Activated T-cell treated with anti-CD3 and anti-CD28 coated beads for 1 hour (primary cell): ENCODE data around the gene UNC5A.

Experiments used
- DNase-seq: peaks from one replicate; pipeline ENCODE4 v3.0.0-alpha.2; 2020; ENCODE audit warnings: low read depth

Gene UNC5A

DNA sequence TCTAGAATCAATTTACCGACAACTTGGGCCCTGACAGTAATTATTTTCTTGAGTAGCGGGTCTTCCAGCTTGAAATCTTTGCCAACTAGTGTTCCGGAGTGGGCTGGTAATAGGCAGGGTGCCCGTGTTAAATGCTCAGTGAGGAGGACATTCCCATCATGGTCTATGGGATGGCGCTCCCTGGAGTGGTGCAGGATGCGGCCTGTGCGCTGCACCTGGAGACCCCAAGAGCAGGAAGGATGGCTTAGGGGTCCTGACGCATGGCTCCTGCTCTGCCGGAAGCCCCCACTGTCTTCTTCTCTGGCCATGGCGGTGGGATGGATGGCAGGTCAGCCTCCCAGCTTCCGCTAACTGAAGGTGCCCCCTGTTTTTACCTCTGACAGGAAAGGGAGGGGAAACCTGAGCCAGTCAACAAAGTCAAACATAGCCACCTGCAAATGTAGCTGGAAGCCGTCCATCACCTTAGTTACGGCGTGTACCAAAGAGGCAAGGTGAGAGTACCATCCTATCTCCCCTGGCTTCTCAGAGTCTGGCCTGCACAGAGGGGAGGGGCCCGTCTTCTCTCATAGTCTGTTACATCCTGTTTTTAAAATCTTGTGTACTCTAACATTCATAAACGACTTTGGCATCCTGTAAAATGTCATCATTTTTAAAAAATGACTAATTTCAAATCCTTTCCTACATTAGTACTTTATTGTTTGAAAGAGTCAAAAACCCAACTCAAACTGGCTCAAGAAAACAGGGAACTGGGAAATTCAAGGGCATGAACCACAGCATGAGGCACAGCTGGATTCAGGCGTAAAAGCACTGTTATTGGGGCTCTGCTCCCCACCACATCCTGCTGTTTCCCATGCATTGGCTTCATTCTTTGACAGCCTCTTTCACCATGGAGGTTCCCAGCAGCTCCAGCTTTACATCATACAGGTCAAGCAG is 28.5 kb upstream of the UNC5A start:
- DNase-seq, result no peak

DNA sequence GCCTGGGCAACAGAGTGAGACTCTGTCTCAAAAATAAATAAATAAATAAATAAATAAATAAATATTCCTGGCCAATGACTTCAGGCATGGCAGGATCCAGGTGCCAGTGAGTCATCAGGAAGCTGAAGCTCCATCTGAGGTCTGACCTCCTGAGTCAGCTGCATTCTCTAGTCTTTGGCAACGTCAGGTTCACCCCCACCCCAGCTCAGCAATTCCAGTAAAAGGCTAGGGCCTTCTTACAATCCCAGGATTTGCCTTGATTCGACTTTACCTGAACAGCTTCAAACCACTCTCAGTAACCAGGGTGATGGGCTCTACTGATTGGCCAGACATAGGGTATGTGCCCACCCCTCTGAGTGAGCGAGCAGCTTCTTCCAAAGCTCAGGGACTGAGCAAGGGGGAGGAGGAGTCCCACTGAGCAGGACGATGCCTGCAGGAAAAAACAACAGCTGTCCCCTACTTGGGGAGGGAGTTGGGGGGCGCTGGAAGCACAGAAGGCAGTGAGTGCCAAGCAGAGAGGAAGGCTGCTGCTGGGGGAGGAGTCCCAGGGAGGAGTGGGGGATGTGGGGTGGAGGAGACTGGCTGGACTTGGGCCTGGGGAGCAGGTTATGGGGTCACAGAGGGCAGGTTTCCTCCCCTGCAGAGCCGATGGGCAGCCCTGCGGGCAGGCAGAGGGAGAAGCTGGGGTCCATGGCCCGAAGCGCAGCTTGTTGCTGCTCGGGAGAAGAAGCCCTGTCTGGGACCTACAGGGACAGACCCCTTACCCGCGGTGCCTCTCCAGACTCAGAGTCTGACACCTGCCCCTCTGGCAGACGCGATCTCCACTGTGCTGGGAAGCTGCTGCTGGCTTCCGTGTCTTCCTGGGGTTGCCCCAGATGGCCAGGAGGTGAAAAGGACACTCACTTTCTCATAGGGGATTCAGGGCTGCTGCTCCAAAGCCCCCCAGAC is 25.9 kb upstream of the UNC5A start:
- DNase-seq, result no peak

DNA sequence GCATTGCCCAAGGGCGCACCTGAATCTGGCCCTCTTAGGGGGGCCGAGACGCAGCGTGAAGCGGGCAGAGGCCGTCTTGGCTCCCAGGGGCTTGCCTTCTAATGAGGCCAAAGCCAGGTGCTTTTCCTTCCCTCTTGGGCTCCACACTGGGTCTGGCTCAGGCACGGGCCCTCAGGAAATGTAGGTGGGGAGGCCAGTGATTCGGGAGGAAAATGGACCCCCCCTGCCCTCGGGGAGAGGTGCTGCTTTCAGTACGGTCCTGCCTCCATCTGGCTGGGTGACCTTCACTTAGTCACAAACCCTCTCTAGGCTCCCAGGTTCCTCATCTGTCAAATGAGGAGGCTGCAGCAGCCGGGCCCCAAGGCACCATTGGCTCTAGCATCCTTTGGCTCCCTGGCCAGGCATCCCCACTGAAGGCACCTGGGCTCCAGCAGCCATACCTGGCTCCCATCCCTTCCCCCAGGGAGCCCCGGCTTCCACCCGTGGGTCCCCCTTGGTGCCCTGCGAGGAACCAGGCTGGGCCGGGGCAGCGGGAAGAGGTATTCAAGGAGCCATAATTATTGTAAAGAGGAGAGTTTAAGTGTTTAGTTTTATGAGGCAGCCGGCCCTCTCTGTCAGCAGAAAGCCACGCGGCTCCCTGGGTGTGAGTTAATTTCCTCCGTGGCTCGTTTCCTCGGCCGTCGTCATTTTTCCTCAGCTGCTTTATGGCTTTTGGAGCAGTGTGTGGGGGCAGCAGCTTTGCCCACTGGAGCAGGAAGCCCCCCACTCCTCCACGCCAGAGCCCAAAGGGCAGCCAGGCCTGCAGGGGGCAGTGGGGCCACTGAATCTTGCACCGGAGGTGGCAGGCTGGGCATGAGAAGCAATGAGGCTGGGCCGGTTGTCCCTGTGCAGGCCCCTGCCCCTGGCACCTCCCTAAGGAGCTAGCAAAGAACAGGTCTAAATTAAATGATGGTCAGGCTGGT is 24.9 kb upstream of the UNC5A start:
- DNase-seq, result no peak

DNA sequence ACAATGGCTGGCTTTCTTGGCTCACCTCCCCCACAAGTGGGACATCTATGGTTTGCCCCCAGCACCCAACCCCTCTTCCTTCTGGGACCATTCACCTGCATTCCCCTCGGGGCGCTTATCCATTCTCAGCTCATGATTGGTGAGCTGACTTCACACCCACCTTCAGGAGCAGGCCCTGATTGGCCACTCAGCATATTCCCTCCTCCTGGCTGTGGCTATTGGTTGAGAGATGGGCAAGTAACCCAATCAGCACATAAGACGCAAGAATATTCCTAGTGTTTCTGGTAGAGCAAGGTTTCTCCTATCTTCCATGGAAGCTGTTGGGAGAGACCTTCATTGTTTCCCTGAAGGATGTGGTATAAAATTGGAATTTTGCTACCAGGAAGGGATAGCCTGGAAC is 22.7 kb upstream of the UNC5A start:
- DNase-seq, result no peak

DNA sequence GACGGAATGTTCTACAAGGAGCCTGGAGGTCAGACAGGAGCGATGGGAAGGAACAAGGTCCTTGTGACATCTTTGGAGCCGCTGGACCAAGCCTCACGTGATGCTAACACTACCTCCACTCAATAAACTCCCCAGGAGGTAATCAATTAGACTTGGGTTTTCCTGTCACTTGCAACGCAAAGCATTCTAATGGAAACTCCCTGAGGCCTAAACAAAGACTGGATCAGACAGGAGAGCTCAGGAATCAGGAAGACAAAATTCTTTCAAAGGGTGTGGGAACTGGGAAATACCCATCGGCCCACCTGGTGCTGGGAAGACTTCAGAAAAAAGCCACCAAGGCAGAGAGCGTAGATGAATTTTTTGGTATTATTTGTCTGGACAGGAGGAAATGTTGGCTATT is 22.3 kb upstream of the UNC5A start:
- DNase-seq, result no peak

DNA sequence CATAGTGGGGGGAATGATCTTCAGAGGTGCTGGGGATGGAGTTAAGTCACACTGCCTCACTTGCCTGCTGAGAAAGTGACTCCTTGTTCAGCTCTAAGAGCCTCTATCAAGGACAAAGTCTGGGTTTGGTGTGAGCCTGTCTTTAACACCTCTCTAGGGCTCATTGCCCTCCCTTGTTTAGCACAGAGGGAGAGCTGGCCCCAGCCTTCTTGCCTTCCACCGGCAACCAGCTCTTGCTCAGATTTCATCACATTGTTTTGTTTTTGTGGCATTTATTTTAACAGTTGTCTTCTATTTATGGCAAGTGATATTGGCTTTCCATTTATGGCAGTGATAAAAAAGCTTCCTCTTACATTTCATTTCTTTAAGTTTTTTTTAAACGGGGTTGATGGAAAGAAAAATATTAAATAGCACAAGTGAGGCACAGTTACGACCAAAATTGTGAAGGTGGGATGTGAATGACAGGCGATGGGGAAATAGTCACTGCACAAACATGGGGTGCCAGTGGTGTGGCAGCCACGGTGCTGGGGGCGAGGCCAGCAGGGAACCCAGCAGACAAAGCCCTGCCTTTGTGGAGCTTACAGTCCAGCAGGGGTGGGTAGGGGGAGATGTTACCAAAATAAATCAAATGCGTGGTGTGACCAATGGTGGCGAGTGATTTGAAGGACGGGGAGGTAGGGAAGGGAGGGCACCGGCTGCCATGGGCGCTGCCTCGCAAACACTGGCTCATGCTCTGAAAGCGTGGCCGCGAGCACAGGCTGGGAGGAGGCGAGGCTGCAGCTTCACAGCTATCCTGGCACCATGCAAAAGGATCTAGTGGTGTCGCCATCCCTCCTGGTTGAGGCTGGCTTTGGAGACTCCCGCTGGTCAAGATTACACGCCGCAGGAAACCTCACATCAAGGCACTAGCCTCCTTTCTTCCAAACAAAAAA is 21.2 kb upstream of the UNC5A start:
- no peak for DNase-seq

DNA sequence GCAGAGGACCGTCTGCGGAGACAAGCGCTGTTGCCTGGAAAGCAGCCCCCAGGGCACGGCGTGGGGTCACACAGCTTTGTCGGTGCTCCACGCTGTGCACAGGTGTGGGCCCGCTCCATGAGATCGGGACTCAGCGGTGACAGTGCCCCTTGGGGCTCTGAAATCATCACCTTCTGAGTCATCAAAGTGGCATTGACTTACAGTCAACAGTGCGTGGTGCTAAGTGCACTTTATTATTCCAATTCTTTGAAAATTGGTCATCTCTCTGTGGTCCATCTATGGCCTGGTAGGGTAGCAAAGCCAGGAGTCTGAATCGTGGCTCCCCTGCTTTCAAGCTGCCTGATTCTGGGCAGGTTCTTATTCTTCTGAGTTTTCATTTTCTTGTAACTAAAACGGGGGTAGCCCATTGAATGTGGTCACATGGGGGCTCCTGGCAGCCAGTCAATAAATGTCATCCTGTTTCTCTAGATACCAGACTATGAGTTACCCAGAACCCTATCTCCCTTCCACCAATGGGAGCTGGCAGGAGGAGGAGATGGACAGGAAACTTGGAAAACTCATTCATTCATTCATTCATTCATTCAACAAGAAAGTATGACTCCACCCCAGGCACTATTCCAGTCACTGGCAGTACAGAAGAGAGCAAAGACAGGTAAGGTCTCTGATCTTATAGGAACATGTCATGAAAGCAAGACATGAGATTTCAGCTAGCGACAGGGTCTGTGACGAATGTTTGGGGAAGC is 20.3 kb upstream of the UNC5A start:
- no peak for DNase-seq

DNA sequence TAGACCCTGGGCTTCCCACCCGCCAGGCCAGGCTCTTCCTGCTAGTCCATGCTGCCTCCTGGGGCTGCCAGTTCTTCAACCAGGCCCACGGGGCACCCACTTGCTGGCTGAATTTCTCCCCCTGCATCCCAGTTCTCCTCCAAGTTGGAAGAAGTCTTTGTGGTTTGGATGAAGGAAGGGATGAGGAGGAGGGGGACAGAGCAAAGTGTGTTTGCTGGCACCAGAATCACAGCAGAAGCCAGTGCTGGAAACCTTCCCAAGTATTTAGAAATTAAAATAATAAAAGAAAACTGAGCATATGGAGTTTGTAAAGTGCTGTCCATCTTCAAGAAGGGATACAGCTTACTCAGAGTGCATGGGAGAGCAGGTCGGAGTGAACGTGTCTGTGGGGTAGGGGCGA is 19.4 kb upstream of the UNC5A start:
- no peak for DNase-seq

DNA sequence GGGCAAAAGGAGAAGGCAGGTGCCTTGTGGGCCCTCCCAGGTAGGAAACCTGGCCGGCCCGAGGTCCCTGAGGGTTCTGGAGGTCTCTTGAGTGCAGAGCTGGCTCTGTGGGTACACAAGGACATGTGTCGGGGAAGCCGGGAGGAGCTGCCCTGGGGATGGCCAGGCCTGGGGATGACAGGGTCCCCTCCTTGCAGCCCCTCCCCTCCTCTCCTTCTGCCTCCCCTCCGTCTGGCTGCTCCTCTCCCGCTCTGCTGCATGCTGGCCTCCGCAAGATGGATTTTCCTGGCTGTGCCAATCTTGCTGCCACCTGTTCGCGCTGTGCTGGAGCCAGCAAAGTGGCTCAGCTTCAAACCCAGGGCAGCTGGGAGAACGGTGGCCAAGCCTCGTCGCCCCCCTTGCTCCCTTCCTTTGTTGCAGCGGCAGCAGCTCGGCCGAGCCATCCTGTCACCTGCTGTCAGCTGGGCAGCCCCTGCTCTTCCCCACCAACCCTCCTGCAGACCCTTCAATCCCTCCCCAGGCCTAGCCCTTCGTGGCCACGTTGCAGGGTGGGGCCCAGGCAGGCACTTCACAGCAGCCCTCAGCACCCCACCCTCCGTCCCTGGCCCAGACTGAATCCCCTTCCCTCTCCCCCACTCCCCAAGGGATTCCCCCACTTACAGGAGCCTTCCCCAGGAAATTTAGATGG is 17.6 kb upstream of the UNC5A start:
- DNase-seq, result no peak

DNA sequence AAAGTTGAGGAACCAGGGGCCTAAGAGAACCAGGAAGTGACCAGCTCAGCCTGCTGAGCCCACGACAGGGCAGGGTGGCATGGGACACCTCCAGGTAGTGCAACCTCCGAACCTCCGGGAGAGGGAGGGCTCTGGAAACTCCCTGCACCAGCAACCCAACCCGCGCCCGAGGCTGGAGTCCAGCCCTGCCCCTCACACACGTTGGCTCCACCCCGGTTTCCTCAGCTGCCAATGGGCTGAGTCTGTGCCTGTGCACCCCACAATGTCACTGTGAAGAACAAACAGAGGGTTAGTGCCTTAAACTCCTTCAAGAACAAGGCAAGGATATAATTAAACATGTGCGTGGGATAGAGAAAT is 17.0 kb upstream of the UNC5A start:
- no peak for DNase-seq

DNA sequence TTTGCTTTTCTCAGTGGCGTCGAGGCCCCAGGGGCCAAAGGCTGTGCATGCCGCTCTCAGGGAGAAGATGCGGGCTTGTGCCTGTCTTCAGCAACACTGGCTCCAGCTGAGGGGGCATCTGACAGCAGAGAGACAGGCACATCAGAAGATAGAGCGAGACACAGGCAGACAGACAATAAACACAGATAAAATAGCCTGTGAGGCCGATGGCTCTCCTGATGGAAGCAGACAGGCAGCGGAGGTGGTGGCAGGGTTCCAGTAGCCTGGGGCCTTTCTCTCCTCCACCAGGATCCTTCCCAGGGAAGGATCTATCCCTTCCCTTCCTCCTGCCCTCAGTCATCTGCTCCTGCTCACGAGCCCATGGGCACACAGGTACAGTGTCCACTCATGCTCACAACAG is 16.6 kb upstream of the UNC5A start:
- DNase-seq, result no peak

DNA sequence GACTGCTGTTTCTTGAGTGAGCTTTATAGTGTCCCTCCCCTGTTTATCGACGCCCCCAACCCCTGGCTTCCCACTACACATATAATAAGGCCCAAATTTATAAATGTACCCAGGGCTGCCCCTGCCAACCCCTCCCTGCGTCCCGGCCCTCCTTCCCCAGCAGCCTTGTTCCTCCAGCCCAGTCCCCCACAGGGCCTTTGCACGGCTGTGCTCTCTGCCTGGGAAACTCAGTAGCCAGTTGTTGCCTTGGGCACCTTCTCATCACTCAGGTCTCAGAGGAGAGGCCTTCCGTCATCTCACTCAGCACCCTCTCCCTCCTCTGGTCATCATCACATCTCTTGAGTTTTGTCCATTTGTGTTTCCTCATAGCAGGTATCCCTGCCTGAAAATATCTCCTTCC is 15.8 kb upstream of the UNC5A start:
- DNase-seq, result no peak

DNA sequence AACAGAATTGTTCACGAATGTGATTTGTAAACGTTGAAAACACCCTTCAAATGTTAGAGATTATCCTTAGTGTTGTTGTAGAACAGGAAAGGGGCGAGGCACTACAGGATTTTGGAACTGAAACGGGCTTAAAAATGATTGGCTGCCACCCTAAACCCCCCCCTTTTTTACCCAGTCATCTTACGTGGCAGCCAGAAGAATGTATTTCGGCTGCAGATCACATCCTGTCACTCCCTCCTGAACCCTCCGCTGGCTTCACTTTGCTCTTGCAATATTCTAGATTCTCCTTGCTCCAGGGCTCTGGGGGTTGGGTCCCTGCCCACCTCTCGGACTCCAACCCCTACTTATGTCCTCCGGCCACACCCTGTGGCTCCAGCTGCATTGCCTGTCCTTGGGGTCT is 13.9 kb upstream of the UNC5A start:
- DNase-seq, result no peak

DNA sequence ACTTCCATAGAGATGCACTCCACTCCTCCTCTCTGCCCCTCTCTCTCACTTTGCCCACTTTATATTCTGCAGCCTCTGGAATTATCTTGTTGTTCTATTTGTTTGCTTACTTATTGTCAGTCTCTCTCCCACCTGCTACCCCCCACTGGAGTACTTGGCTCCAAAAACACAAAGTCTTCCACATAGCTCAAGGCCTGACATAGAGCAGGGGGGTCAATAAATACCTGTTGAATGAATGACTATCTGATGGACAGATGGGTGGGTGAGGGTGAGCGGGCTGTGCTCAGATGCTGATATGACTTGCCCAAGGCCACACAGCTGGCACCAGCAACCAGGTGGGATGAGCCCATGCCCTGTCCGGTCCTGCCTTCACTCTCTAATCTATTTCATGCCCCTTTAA is 13.4 kb upstream of the UNC5A start:
- no peak for DNase-seq

DNA sequence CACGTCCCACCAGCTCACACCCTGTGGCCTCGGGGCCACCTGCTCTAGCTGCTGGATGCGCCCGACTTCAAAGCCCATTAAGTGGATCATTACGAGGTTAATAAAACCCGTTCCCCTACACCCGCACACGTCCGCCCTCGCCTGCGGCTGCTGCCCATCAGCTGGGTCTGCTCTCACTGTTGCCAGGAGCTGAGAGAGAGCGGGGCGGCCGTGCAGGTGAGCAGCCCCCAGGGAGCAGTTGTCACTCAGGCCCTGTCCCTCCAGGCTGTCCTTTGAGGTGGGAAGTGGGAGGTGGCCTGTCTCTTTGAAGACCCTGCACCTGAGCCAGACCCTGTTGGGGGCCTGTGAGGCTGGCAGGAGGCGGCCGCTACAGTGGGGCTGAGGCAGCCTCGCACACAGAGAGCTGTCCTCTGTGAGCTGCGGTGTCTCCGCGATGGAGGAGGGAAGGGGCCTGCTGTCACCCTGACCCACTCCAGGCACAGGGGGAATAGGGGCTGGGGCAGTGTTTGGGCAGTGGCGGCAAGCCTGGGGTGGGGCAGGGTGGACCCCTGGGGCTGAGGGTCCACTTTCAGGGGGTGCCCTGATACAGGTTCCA is 12.8 kb upstream of the UNC5A start:
- DNase-seq, result no peak

DNA sequence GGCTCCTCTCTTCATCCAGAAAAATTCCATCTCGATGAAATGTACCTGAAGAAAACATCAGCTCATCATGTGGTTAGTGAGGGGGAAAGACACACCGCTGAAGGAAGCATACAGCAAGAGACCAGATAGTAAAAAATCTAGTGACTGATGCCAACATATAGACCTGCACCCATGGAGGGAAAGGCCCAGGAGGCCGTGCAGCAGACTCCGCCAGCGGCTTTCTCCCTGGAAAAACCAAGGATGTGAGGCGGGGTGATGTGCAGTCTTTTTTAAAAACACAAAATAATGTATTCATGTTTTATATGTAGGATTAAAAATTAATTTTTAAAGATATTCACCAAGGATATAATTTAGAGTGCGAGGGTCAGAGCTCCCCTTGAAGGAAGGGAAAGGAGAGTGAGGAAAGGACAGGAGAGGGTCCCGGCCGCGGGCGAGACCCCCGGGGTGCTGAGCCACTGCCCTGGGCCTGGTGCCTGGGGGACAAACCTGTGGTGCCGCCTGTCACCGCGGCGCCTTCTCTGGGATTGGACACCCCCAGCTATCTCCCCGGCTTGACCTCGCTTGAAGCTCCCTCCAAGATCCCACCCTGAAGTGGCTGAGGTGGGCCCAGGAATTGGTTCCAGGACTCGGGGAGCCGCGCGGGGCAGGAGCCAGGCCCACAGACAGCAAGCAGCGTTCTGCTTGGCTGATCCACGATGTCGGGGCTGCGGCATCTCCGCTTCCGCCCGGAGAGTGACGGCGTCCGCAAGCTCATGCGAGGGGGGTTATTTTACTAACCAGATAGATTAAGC is 12.1 kb upstream of the UNC5A start:
- DNase-seq, result no peak

DNA sequence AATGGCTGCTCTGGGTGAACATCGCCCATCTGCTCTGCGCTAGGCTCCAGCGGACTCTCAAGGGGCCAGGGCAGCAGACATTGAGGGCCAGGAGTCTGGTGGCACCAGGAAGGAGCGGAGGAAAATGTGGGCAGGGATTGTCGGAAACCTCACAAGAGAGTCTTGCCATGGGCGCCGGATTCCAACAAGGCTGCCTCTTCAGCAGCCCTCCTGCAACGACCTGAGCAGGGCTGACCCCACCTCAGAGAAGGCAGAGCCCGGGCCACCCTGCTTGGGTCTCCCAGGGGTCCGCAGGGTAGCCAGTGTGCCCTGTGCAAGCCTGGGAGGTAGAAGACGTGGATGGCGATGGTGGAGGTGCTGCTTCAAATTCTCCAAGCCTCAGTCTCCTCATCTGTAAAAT is 11.4 kb upstream of the UNC5A start:
- no peak for DNase-seq

DNA sequence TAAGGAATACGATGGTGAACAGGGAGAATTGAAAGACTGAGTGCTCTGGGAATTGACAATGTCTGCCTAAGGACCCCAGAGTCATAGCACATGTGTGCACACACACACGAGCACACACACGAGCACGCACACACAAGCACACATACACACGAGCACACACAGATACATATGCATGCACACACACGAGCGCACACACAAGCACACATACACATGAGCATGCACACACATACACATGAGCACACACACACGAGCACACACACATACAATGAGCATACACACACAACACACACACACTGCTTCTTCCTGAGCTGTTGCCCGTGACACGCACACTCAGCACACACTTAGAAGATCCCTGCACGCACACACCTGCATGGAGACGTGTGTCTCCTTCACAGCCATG is 10.9 kb upstream of the UNC5A start:
- DNase-seq, result no peak
